Raji (cell line): Measurements from ENCODE around the gene HOXD12.

Source experiments
- POLR2A ChIP-seq: IDR thresholded peaks from 2 replicates; pipeline ENCODE4 v1.6.1; 2011; ENCODE audit warnings: low read depth, low read length, control low read depth; ENCODE audit not compliant: insufficient read depth

HOXD12 gene

DNA sequence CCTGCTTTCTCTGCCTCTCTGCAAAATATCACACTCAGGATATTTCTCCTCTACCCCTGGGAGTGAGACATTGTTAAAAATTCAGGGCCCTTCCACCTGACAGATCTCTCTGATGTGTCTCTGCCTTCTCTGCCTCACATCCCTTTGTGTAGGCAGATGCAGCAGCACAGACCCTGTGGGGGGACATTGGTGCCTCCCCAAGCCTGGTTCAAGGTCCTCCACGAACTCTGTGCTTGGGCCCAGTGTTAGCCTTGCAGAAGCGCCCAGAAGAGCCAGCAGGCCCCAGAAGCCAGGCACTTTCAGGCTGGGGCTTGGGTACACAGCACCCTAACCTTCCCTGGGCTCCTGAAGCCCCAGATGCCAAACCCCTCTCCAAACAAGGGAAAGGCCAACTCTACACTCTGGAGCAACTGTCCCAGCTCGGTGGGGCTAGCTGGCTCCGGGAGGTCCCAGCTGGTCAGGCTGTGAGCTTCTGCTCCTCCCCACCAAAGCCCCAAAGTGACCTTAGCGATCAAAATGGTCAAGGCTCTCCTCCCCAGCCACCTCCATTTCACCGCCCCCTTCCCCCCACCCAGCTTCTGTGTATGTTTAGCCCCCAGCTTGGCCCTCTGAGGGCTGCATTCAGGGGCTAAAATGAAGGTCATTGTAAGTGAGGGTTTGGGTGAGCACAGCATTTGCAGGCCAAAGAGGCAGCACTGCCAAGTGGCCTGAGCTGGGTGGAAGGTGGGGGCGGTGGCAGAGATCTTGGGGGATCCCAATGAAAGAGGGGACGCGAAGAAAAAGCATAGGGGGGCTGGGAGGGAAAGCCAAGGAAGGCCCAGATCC, 25.6 kb downstream of the HOXD12 start:
- no peak for TF ChIP-seq POLR2A

DNA sequence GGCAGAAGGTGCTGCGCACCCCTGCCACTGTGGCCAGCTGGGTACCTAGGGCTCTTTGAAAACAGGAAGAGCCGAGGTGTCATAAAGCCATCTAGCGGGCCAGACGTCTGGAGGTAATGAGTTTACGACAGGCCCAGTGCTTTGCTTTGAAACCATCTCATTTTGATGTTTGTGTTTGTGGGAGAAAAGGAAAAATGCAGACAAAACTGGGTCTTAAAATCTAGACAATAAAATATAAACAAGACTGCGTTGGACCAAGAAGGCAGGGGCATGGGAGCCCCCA, 26.1 kb downstream of the HOXD12 start:
- no peak for TF ChIP-seq POLR2A

DNA sequence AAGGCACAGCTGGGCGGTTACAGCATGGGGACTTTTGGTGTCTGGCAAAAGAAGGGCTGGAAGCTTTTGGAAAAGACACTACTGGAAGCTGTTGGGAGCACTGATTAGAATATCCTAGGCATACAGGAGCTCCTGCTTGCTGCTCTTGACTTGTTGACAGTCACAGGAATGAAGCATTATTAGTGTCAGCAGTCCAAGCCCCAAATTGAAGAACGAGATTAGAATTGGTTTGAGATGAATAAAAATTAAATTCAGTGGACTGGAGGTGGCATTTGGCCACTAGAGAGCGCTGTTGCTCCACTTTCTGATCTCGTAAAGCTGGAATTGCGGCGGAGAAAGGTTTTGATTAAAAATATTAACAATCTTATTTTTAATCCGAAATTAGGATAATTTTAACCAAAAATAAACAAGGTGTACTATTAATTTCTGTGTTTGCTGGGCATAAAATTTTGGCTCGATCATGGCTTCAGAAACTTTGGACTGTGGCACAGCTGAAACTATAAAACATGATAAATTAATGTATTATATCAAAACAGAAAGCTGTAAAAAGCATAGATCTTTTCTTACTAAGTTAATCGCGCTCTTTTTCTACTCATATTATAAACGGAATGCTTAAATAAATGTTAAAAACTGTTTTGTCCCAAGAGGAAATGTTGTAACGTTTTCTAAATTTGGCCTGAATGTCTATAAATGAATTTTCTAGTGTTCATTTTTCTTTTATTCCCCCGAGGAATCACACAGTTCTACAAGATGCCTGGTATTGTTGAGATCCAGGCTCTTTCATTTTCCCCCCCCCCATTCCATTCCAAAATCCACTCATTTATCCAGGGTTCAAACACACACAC, 27.6 kb downstream of the HOXD12 start:
- no peak for TF ChIP-seq POLR2A

- no peak for TF ChIP-seq POLR2A
Observed at GRCh38 chr2:176127774-176128072, 28.1 kb downstream of the HOXD12 start.

- no peak for TF ChIP-seq POLR2A
Observed at GRCh38 chr2:176128172-176128981, 28.8 kb downstream of the HOXD12 start.

DNA sequence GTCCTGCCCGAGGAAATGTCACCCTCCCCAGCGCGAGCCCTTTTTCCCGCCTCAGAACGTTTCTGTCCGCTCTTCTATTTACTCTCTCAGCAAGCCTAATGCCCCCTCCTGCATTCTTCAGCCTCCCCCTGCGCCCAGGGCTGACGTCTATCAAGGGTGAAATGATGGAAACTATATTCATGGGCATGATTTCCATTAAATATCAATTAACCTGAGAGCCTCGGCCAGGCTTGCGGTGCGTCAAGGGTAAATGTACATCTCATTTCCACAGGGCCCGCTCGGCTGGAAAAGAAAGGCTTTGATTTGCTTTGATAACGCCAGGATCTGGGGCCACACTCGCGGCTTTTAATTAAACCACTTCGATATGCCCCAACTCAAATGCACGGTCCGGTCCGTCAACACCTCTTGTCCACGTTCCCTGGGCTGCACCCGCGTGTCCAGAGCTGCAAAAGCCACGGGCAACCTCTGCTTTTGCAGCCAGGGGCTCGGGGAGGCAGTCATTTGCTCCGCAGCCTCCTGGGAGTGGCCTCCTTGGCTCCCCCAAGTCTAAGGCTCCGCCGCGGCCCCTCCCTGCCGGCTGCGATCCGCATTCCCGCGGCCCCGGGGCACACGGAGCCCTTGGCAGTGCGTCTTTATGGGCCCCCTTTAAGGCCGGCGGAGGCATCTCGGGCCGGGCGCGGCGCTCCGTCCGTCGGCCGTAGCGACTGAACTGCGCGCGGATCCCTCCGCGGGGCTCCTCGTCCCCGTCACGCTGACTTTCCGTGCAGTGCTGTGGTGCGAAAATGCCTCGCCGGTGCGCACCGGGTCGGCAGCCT, 29.6 kb downstream of the HOXD12 start, which contains the start of gene HOXD8:
Gene HOXD8 (plus strand): TSS at position 724 of the 815 bp plus-strand sequence. CDS start 662 bp downstream, outside the sequence.
- TF ChIP-seq POLR2A, result no peak

GRCh38 chr2:176129813-176130146, 30.2 kb downstream of the HOXD12 start:
- TF ChIP-seq POLR2A, result no peak

- TF ChIP-seq POLR2A, result no peak
Observed at GRCh38 chr2:176130147-176130956, 30.8 kb downstream of the HOXD12 start.

GRCh38 chr2:176130957-176131847, 31.6 kb downstream of the HOXD12 start:
- no peak for TF ChIP-seq POLR2A

GRCh38 chr2:176131848-176132158, 32.2 kb downstream of the HOXD12 start:
- no peak for TF ChIP-seq POLR2A

- no peak for TF ChIP-seq POLR2A
Observed at GRCh38 chr2:176132205-176133171, 32.9 kb downstream of the HOXD12 start.

DNA sequence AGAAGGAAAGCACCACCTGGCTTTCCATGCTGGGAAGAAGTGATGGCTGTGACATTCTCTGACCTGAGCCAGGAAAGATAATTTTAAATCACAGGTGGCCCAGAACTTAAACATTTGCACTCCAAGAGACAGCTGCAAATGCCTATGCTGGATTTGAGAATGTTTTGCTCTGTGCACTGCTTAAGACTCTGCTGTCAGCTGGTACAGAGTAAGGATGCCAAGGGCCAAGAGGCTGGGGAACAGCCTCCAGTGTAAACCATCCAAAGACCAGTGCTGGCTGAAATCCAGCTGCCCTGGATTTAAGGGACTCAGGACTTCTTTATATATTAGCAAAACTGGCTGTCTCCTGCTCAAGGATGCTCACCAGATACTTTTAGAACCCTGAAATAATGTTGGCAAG, 33.8 kb downstream of the HOXD12 start:
- TF ChIP-seq POLR2A, result no peak
